NB4 (cell line): ENCODE measurements around the gene DDX47.
"Not testable (repeated sequence)": the region's sequence is repeated elsewhere in the genome, so short reads cannot be mapped to it uniquely, and the experiment has no call there.

Experiments used
- DNase-seq: peaks from one replicate; pipeline ENCODE4 v3.0.0; 2010; ENCODE audit warnings: low read depth
- H3K4me3 ChIP-seq: one replicate; pipeline ENCODE4 v1.5.1; 2011; ENCODE audit warnings: mild to moderate bottlenecking, low read depth, low read length, moderate library complexity
- MYC ChIP-seq: IDR thresholded peaks from 2 replicates; pipeline ENCODE4 v1.6.1; 2011; ENCODE audit warnings: low read depth, low read length
- POLR2A ChIP-seq: IDR thresholded peaks from 2 replicates; pipeline ENCODE4 v1.6.1; 2011; ENCODE audit warnings: mild to moderate bottlenecking; ENCODE audit not compliant: insufficient read length; ENCODE audit errors: extremely low read depth
- TF ChIP-seq, protein P1 (sequence below): IDR thresholded peaks from one replicate; pipeline ENCODE4 v1.5.1; 2012; ENCODE audit warnings: low read depth, low read length
- TF ChIP-seq, protein P2 (sequence below): IDR thresholded peaks from 2 replicates; pipeline ENCODE4 v1.6.1; 2011; ENCODE audit warnings: low read depth, low read length

The DDX47 gene

DNA sequence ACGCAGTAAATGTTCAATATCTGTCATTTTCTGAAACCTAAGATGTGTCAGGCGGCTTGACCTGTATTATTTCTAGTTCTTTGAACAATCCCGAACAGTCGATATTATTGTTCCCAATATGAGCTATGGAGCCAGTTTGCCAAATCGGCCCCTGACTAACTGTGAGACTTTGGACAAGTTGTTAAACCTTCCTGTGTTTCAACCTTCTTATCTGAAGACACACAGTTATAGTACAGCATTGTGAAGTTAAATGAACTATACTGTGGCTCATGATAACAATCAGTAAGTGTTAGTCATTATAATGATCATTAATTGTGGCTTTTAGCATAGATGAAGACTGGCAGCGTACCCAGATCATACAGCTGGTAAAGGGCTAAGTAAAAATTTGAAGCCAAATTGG, 23.4 kb downstream of the DDX47 start:
- TF ChIP-seq, protein P1, sequence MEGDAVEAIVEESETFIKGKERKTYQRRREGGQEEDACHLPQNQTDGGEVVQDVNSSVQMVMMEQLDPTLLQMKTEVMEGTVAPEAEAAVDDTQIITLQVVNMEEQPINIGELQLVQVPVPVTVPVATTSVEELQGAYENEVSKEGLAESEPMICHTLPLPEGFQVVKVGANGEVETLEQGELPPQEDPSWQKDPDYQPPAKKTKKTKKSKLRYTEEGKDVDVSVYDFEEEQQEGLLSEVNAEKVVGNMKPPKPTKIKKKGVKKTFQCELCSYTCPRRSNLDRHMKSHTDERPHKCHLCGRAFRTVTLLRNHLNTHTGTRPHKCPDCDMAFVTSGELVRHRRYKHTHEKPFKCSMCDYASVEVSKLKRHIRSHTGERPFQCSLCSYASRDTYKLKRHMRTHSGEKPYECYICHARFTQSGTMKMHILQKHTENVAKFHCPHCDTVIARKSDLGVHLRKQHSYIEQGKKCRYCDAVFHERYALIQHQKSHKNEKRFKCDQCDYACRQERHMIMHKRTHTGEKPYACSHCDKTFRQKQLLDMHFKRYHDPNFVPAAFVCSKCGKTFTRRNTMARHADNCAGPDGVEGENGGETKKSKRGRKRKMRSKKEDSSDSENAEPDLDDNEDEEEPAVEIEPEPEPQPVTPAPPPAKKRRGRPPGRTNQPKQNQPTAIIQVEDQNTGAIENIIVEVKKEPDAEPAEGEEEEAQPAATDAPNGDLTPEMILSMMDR, result no peak
- no peak for TF ChIP-seq MYC
- no peak for TF ChIP-seq POLR2A
- TF ChIP-seq, protein P2, sequence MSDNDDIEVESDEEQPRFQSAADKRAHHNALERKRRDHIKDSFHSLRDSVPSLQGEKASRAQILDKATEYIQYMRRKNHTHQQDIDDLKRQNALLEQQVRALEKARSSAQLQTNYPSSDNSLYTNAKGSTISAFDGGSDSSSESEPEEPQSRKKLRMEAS, result no peak
- no peak for DNase-seq
- no peak overlapping the region for H3K4me3 ChIP-seq

DNA sequence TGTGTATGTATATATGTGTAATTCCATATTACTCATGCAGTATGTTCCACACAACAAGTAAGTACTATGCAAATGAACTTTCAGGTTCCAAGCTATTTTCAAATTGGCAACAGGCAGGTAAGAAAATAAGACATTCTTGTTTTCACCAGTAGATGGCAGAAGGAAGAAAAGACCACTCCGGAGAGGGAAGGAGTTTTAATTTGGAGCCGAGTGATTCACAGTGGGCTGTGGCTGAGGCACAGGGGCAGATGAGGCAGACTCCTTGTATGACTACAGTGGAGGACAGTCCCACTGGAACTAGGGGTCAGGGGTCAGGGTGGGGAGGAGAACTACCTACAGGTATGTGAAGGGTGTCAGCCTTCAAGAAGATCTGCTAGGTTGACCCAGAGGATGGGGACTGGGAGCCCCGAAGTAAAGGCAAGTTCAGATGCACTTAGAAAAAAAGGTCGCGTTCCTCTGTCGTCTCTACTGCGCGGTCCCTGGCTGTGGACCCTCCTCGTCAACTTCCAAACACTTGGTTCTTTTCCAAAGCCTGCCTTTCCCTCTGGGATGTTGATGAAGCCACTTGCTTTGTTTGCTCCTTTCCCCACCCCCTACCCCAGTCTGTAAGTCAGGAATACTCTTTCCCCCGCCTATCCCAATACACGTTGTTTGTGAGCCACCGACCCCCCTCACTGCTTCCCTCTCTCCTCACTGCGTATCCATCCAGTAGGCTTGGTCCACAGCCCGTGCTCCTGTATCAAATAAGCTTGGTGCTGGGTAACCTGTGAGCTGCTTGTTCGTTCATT, 24.1 kb downstream of the DDX47 start:
- TF ChIP-seq, protein P2, result no peak
- TF ChIP-seq, protein P1, result peak; percentile 46
- no peak for TF ChIP-seq POLR2A
- no peak for TF ChIP-seq MYC
- no peak overlapping the region for H3K4me3 ChIP-seq
- peak; percentile 61 for DNase-seq

DNA sequence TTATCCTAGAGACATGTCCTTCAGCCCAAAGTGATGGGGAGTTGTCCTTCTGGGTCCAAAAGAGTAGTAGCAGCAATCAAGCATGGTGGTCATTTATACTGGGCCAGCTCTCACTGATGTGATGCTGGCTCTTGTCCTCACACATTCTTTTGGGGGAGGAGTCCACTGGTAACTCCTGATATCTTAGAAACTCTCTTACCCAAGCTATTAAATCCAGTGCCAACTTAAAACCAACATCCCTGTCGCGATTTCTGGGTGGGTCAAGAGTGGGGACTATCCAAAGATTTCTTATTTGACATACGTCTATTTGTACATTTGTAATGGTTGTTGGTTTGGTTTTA, 24.6 kb downstream of the DDX47 start:
- no peak overlapping the region for H3K4me3 ChIP-seq
- no peak for DNase-seq
- TF ChIP-seq, protein P2, result no peak
- TF ChIP-seq, protein P1, result no peak
- no peak for TF ChIP-seq MYC
- TF ChIP-seq POLR2A, result no peak

DNA sequence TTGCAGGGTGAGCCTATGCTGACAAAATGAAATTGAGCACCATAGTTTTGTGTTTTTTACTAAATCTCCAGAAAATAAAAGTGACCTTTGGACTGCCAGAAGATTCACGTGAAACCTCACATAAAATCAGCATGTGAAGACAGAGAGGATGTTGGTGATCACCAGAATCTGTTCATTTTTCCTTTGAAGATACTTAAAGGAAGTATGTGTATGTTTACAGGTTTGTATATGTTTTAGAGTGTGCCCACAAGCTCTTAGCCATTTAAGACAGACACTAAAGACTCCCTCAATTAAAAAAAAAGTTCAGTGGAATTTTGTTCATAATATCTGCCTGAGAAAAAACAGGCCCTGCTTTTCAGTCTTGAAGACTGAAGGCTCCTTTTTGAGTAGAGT, 25.9 kb downstream of the DDX47 start:
- no peak overlapping the region for H3K4me3 ChIP-seq
- TF ChIP-seq MYC (no peak), POLR2A (no peak)
- TF ChIP-seq, protein P2, result no peak
- TF ChIP-seq, protein P1, result no peak
- no peak for DNase-seq

DNA sequence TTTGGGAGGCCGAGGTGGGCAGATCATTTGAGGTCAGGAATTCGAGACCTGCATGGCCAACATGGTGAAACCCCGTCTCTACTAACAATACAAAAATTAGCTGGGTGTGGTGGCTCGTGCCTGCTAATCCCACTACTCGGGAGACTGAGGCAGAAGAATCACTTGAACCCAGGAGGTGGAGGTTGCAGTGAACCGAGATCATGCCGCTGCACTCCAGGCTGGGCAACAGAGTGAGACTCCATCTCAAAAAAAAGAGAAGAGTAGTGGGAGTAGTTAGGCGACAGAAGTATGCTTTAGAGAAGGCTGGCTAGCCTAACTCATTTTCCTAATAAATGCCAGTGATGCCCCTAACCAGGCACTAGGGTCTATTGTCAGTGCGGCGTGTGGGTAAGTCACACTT, 26.3 kb downstream of the DDX47 start:
- not testable (repeated sequence) for DNase-seq, H3K4me3 ChIP-seq

DNA sequence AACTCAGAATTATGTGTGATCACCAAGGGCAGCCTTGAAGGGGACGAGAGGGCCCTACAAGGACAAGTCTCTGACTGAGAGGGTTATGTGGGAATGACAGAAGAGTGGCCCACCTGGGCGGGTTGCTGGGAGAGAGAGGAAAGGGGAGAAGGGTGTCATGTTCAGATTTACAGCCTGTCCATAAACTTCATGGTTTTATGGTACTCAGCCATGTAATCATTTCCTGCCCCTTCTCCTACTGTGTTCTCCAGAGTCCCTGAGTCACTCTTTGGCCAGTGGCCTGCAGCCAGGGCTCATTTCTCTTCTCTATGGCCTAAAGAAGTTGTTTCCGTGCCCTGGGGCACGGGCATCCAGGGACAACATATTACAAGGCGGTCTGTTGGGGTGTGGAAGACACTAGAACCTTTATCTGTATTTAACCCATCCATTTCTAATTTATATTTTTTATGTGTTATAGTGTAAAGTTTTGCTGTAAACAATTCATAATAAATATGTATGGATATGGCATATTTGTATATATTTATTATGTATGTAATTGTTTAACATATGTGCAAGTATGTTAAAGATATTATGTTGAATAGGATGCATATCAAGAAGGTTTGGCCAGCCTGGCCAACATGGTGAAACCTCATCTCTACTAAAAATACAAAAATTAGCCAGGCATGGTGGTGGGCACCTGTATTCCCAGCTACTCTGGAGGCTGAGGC, 26.9 kb downstream of the DDX47 start:
- no peak for TF ChIP-seq POLR2A
- TF ChIP-seq MYC, result no peak
- TF ChIP-seq, protein P2, result no peak
- TF ChIP-seq, protein P1, result no peak
- no peak overlapping the region for H3K4me3 ChIP-seq
- DNase-seq, result no peak
